Glomerular endothelial cell (primary cell): ENCODE results near the gene CDK5RAP2. TPM values are rescaled to one million over a fixed set of nuclear protein-coding genes. Genes with fewer than 3 reads are reported as not detected.
A peak's percentile ranks its signal among the peaks of the same experiment; 100 is the strongest.

Experiments used
- DNase-seq: peaks from one replicate; pipeline ENCODE4 v3.0.0-alpha.2; 2011; ENCODE audit warnings: low read depth, low spot score; ENCODE audit errors: extremely low read depth
- total RNA-seq: library from RNA; depleted of rRNA; stranded (reverse); fragments of >200 nt; gene quantifications from 2 replicates; pipeline ENCODE4 v1.2.3, GENCODE V29; 2015

Gene CDK5RAP2
- total RNA-seq, 1 donor from 2014 or later = 30.6 TPM

- no peak for DNase-seq
Observed at GRCh38 chr9:120408680-120409258, 171.2 kb downstream of the CDK5RAP2 start.

GRCh38 chr9:120405860-120406259 lies 174.1 kb downstream of the CDK5RAP2 start:
- no peak for DNase-seq

GRCh38 chr9:120405134-120405533 lies 174.8 kb downstream of the CDK5RAP2 start:
- no peak for DNase-seq

- no peak for DNase-seq
Observed at GRCh38 chr9:120403543-120403856, 176.5 kb downstream of the CDK5RAP2 start.

DNA sequence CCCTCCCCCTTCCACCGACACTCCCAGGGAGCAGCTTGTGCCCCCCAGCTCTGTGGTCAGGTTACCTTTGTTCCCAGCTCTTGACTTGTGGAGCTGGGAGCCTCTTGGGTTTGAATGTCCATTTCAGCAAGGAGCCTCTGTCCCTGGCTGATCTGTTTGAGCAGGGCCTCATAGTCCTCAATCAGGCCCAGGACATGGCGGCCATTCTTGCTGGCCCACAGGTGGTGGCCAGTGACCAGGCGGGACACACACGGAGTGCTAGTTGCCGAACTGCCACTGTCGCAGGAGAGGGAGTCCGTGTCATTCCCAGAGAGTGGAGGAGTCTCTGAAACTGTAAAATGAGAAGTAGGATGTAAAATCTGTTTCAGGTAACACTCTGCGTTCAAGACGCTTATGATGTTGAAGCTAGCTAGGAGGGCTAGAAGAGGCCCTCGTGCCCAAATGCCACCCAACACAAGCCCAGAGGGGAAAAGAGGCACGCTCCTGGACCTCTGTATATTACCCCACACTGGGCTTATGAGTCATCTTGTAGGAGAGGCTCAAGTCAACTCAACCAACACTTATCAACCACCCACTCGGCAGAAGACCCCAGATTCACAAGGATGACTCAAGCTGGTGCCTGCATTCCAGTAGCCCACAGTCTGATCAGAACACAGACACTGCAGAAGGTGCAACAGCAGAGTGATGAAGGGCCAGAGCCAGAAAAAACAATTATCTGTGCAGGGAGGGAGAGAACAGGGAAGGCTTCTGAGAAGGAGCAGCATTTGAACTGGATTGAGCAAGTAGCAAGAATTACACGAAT lies 177.0 kb downstream of the CDK5RAP2 start:
- DNase-seq = peak; percentile 12

GRCh38 chr9:120399940-120400339 lies 180.0 kb downstream of the CDK5RAP2 start:
- DNase-seq = no peak

DNA sequence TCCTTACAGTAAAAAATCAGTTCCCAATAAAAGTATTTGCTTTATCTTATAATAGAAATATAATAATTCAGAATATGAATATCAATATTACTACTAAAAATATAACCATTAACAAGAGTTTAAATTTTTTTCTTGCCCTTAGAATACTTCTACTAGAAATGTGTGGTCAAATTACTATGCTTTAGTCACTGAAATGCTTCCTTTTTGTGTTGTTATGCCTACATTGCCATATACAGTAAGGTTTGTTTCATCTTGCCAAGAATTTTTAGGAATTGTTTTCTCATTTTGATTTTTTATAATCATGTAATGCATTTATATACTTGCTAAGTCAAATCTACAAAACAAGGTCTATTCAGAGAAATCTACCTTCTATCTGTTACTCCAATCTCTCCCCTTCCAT lies 181.7 kb downstream of the CDK5RAP2 start:
- DNase-seq = no peak

GRCh38 chr9:120397453-120397852 lies 182.5 kb downstream of the CDK5RAP2 start:
- DNase-seq = no peak

DNA sequence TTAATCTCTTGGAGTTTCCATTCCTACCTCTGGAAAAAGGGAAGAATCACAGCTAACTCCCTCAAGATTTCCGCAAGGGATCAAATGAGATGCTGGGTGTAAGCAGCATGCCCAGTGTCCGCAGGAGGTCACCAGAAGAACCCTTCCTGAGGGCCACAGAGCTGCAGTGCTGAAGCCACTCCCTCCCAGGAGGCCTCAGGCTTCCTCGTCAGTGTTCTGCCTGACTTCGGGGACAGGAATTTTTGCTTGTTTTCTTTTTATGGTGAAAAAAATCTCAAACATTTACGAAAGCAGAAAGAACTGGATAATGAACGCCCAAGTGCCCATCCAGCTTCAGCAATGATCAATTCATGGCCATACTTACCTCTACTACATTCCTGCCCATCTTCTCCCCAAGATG lies 183.0 kb downstream of the CDK5RAP2 start:
- DNase-seq = no peak

GRCh38 chr9:120396418-120396817 lies 183.5 kb downstream of the CDK5RAP2 start:
- no peak for DNase-seq

GRCh38 chr9:120395376-120395775 lies 184.6 kb downstream of the CDK5RAP2 start:
- DNase-seq = no peak

DNA sequence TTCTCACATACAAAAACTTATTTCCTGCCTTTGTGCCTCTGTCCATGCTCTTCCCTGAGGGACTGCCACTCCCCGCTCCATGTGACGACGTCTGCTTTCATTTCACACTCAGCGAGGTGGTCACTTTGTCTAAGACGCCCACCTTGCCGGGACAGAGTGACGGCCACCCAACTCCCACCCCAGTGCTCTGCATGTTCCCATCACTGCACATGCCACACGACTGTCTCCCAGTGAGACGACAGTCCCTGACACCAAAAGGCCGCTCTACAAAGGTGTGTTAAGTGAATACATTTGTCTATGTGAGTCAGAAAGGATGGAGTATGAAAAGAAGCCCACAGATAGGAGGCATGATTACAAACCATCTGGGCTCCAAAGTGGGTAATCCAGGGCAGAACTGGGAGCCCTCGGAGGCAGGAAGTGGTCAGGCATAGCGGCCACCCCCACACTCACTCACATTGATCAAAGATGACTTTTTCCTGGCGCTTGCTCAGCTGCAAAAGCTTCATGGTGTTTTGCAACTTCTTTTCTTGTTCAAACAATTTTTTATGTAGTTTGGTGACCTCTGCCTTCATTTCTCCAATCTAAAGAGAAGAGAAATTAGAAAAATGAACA lies 185.8 kb downstream of the CDK5RAP2 start:
- DNase-seq = no peak

- no peak for DNase-seq
Observed at GRCh38 chr9:120393386-120394057, 186.4 kb downstream of the CDK5RAP2 start.

DNA sequence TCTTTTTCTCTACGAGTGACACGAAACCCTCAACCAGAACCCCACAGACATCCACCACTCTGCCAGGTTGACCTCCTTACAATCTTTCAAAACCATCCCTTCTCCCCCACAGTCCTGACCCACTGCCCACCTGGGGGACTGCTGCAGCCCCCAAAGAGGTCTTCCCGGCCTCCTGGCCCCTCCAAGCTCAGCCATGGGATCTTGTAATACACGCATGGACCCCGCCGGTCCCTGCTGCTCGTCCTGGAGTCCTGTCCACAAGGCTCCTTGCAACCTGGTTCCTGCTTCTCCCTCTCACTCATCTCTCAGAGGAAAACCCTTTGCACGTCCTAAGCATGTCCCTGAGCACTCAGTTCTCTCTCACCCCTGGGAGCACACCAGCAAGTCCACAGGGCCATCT lies 187.3 kb downstream of the CDK5RAP2 start:
- DNase-seq = no peak

DNA sequence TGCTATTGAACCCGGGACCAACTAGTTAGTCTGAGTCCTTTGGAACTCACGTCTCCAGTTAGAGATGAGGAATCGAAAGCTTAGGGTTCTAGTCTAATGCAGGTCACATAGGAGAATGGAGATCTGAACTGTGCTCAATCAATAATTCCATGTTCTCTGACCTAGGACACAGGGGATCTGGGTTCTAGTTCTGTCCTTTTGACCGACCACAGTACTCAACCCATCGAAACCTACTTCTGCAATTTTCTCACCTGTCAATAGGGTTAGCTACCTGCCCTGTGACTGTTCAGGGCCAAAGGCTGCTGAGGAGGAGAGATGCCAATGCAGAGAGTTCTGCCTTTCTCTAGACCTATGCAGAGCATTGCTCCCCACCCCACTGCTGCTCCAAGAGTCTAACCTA lies 187.7 kb downstream of the CDK5RAP2 start:
- no peak for DNase-seq

GRCh38 chr9:120391691-120392090 lies 188.3 kb downstream of the CDK5RAP2 start:
- no peak for DNase-seq

- no peak for DNase-seq
Observed at GRCh38 chr9:120390637-120391190, 189.3 kb downstream of the CDK5RAP2 start.

- DNase-seq = no peak
Observed at GRCh38 chr9:120389867-120390266, 190.1 kb downstream of the CDK5RAP2 start.

- no peak for DNase-seq
Observed at GRCh38 chr9:120389300-120389699, 190.7 kb downstream of the CDK5RAP2 start.

GRCh38 chr9:120388003-120388855 lies 191.7 kb downstream of the CDK5RAP2 start:
- DNase-seq = no peak
